ENCODE data around the gene TIGD3. TPM values are rescaled to one million over a fixed set of nuclear protein-coding genes. Genes with fewer than 3 reads are reported as not detected.

The TIGD3 gene
- total and polyA plus RNA-seq, 4 donors: 0.08 to 0.33 (median 0.17) TPM; not detected in 1

- TF ChIP-seq HNF4A (conservative IDR thresholded peaks at IDR 0.05) (no peak), FOXA1 (IDR thresholded peaks at IDR 0.05) (no peak), MAX (IDR thresholded peaks at IDR 0.05) (no peak), RXRA (IDR thresholded peaks at IDR 0.05) (no peak), REST (IDR thresholded peaks at IDR 0.05) (no peak)
Observed at GRCh38 chr11:65315866-65316226, 38.7 kb upstream of the TIGD3 start (continued).

GRCh38 chr11:65316227-65317024 is 38.1 kb upstream of the TIGD3 start:
- 63% methylated on average over 20 of the region's 20 CpGs for WGBS
- Histone ChIP-seq H3K4me3 (ENCODE audit: low read depth in 1 of 3, low read length in 3 of 3) (peak overlapping the region in 2 of 3 donors; percentile 3 to 79), H3K36me3 (ENCODE audit: control insufficient read depth in 4 of 4, insufficient read depth in 3 of 4, low read depth in 1 of 4, low read length in 3 of 4) (no peaks in the 10 kb centered on the region), H3K27me3 (ENCODE audit: control insufficient read depth in 4 of 4, insufficient read depth in 4 of 4, low read length in 3 of 4) (no peaks in the 10 kb centered on the region), H3K27ac (ENCODE audit: low read depth in 1 of 2, low read length in 2 of 2) (peak overlapping the region; percentile 60 to 90), H3K4me1 (ENCODE audit: control insufficient read depth in 4 of 4, insufficient read depth in 4 of 4, low read length in 3 of 4) (peaks cover 0 to 45% (median 30%) of the 10 kb centered on the region in 4 donors), H3K9ac (ENCODE audit: low read depth in 1 of 2, low read length in 2 of 2) (peak overlapping the region in 1 of 2 donors; percentile 17), H3K9me3 (ENCODE audit: control insufficient read depth in 4 of 4, low read length in 3 of 4) (no peaks in the 10 kb centered on the region)
- TF ChIP-seq EGR1 (IDR thresholded peaks at IDR 0.05; ENCODE audit: low read depth in 2 of 2): no peak
- TF ChIP-seq FOXA1 (IDR thresholded peaks at IDR 0.05): no peak
- no peak for TF ChIP-seq HNF4A (conservative IDR thresholded peaks at IDR 0.05)
- TF ChIP-seq ZBTB33 (IDR thresholded peaks at IDR 0.05): no peak
- no peak for TF ChIP-seq JUND (IDR thresholded peaks at IDR 0.05)
- TF ChIP-seq HNF4G (IDR thresholded peaks at IDR 0.05): no peak
- no peak for TF ChIP-seq SP1 (IDR thresholded peaks at IDR 0.05)
- TF ChIP-seq YY1 (IDR thresholded peaks at IDR 0.05): no peak
- no peak for TF ChIP-seq TAF1 (conservative IDR thresholded peaks at IDR 0.05)
- TF ChIP-seq RAD21 (IDR thresholded peaks at IDR 0.05): no peak
- no peak for TF ChIP-seq ATF3 (IDR thresholded peaks at IDR 0.05)
- DNase-seq (ENCODE audit: low spot score): no peak

All from liver (tissue), 9 donors.